Activated naive CD8-positive, alpha-beta T cell treated with anti-CD3 and anti-CD28 coated beads for 36 hours (primary cell): ENCODE measurements around the gene ERAP2. TPM values are rescaled to one million over a fixed set of nuclear protein-coding genes. Genes with fewer than 3 reads are reported as not detected.

Source experiments
- DNase-seq: peaks from one replicate; pipeline ENCODE4 v3.0.0; 2021
- H3K27ac Mint-ChIP-seq: one replicate; pipeline ENCODE4 v1.8.0; 2022; ENCODE audit warnings: mild to moderate bottlenecking, moderate library complexity, mixed read lengths
- H3K27me3 Mint-ChIP-seq: one replicate; pipeline ENCODE4 v1.8.0; 2022; ENCODE audit warnings: mild to moderate bottlenecking, mixed read lengths
- H3K36me3 Mint-ChIP-seq: one replicate; pipeline ENCODE4 v1.8.0; 2021; ENCODE audit warnings: mild to moderate bottlenecking, mixed read lengths
- H3K4me1 Mint-ChIP-seq: one replicate; pipeline ENCODE4 v1.8.0; 2021; ENCODE audit warnings: mixed read lengths
- H3K4me3 Mint-ChIP-seq: one replicate; pipeline ENCODE4 v1.8.0; 2022; ENCODE audit warnings: mild to moderate bottlenecking, moderate library complexity, mixed read lengths
- H3K9me3 Mint-ChIP-seq: one replicate; pipeline ENCODE4 v1.8.0; 2022; ENCODE audit warnings: mixed read lengths
- total RNA-seq, 2 experiments: library from RNA; stranded (reverse); gene quantifications; one replicate each; pipeline ENCODE4 v1.2.3, GENCODE V29; 2021

Gene ERAP2
- total RNA-seq, 2 experiments from 2014 or later = 44.8 to 47.1 TPM

DNA sequence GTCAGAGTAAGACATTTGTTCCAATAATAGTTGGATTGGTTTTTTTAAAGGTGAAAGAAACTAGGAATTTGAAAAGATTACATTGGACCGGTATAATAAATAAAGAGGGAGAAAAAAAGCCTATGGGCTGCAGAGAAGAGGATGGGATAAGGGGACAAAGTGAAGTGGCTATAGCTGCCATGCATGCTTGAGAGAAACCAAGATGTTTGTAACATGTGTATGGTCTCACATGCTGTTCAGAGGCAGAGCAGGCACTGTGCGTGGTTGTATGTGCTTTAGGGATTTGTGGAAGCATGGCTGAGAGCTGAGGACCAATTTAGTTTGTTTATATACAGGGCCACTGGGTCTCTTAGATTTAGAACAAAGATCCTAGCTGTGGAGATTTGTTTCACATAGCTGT, 92.3 kb downstream of the ERAP2 start:
- Mint-ChIP-seq H3K27ac (no peak overlapping the region), H3K4me3 (no peak overlapping the region), H3K4me1 (peaks cover 77% of the 10 kb centered on the region), H3K27me3 (no peaks in the 10 kb centered on the region), H3K36me3 (peaks cover 26% of the 10 kb centered on the region), H3K9me3 (peaks cover 8% of the 10 kb centered on the region)
- no peak for DNase-seq

Other genes with a start within 250 kb of the ERAP2 start
- 100 to 1,000 TPM; 121 to 123 TPM for gene CAST, start 214.1 kb upstream of the ERAP2 start, total RNA-seq
- 100 to 1,000 TPM in 1 of 2 experiments, 10 to 100 TPM in 1; 92.1 to 101 TPM for gene ERAP1, start 68.6 kb upstream of the ERAP2 start, total RNA-seq
- gene LNPEP, start 59.6 kb downstream of the ERAP2 start, total RNA-seq = 10 to 100 TPM; 41.4 to 41.5 TPM